Heart left ventricle (tissue), 13 donors: Measurements from ENCODE around the gene BMPR1B.

Experiments used
- POLR2A ChIP-seq, 2 donors: fragments of 450-650 bp; IDR thresholded peaks; one replicate each; pipeline ENCODE4 v1.6.1; 2017; ENCODE audit warnings: antibody characterized with exemption in 2 of 2, mild to moderate bottlenecking in 2 of 2, moderate library complexity in 2 of 2
- TF ChIP-seq, protein P1 (sequence below), 12 donors: fragments of 200-600 bp; sonication (generic) in 4 of 12; IDR thresholded peaks; one replicate each; pipeline versions ENCODE4 v1.5.0 to v1.8.0; 2018 to 2022; ENCODE audit warnings: antibody characterized with exemption in 12 of 12, mild to moderate bottlenecking in 5 of 12
- donor health status: ischemic (EF 13 %, LVEDD 7.1; RV severe dilation, severe dysfunction).
- donor health status: DM: no; HTN: yes; CAD: no.
- donor health status: DM: no; HTN: no; CAD: no.
- donor health status: ischemic (EF 25% LVEDD 6.9; RV normal size, moderate dysfunction).
- donor health status: ischemic (EF 25% LVEDD 5.7; RV mildly dilated, moderate dysfunction).
- donor health status: ischemic (EF 35%, LVEDD 5.7; RV mildly dilated, moderate dysfunction).
- donor health status: nonischemic (EF 11% LVEDD 7.7; RV severe dilation, severe dysfunction).
- donor health status: DM: yes; HTN: yes; CAD: no.
- donor health status: PGD.
- donor health status: ischemic (EF 29% LVEDD 5.4; RV normal size, mild dysfunction).
- donor health status: nonischemic (EF 23%, LVEDD 6.1; RV moderate dilation, normal function).

DNA sequence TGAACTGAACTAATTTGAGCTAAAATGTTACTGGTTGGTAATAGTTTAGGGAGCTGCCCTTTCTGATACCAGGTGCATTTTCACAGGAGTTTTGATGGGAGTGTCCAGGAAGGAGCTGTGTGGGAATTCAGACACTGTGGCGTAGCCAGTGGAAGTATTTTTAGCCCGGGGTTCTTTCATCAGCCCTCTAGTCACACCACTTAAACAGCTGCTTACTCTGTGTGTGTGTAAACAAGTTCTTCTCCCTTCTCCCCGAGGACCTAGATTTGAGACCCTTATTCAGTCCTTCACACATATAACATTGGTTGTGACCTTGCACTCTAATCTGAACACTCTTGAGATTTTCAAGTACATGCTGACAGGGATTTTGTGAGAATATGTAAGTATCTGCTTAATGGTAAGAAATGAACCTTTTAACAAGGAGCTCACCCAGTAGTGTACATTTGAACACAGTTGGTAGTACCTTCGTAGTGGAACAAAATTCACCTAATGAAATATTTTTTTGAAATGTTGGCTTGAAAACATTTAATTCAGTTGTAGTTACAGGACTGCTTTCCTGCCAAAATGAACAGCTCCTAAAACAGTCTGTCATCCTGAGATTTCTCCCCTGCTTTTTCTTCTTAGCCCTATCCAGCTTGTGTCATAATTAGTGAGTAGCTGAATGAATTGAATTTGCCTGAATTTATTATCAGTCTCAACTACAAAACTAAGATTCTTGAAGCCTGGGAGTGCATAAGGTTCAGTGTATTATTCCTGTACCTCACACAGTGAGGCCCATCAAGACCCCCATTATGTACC, 61.8 kb downstream of the BMPR1B start:
- TF ChIP-seq, protein P1, sequence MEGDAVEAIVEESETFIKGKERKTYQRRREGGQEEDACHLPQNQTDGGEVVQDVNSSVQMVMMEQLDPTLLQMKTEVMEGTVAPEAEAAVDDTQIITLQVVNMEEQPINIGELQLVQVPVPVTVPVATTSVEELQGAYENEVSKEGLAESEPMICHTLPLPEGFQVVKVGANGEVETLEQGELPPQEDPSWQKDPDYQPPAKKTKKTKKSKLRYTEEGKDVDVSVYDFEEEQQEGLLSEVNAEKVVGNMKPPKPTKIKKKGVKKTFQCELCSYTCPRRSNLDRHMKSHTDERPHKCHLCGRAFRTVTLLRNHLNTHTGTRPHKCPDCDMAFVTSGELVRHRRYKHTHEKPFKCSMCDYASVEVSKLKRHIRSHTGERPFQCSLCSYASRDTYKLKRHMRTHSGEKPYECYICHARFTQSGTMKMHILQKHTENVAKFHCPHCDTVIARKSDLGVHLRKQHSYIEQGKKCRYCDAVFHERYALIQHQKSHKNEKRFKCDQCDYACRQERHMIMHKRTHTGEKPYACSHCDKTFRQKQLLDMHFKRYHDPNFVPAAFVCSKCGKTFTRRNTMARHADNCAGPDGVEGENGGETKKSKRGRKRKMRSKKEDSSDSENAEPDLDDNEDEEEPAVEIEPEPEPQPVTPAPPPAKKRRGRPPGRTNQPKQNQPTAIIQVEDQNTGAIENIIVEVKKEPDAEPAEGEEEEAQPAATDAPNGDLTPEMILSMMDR (IDR thresholded peaks at IDR 0.05), result no peak
- no peak for TF ChIP-seq POLR2A (IDR thresholded peaks at IDR 0.05)
